K562 (cell line): ENCODE results near the gene RSRC1.

Source experiments
- ARID2 ChIP-seq: fragments of 450-650 bp; IDR thresholded peaks from 2 replicates; pipeline ENCODE4 v1.6.1; 2017; ENCODE audit warnings: antibody characterized with exemption, mild to moderate bottlenecking
- CTBP1 ChIP-seq: fragments of 450-650 bp; IDR thresholded peaks from 2 replicates; pipeline ENCODE4 v1.6.1; 2016; ENCODE audit warnings: borderline replicate concordance
- CTCF ChIP-seq, 3 experiments: IDR thresholded peaks in 2 of 3; conservative IDR thresholded peaks in 1 of 3; 2 replicates each; pipeline ENCODE4 v1.5.1; 2011 to 2012; ENCODE audit warnings: low read length in 3 of 3, mild to moderate bottlenecking in 3 of 3, control low read depth in 2 of 3, improper control_type of control experiment in 1 of 3, inconsistent platforms in 1 of 3, low read depth in 1 of 3, mixed read lengths in 1 of 3, moderate library complexity in 1 of 3; ENCODE audit not compliant: insufficient read depth in 2 of 3
- FOXK1 ChIP-seq: sonication (generic); formaldehyde crosslinking; IDR thresholded peaks from 2 replicates; pipeline ENCODE4 v1.8.0; 2022; ENCODE audit warnings: missing genetic modification reagents, mild to moderate bottlenecking, borderline replicate concordance
- GTF2A2 ChIP-seq: IDR thresholded peaks from 2 replicates; pipeline ENCODE4 v1.6.1; 2016; ENCODE audit warnings: mild to moderate bottlenecking, missing genetic modification characterization, missing compliant biosample characterization
- MAX ChIP-seq: sonication (generic); formaldehyde crosslinking; IDR thresholded peaks from 2 replicates; pipeline ENCODE4 v1.9.0; 2022; ENCODE audit warnings: mild to moderate bottlenecking, missing genetic modification reagents
- MEF2D ChIP-seq: conservative IDR thresholded peaks from 2 replicates; pipeline ENCODE4 v1.6.1; 2016; ENCODE audit warnings: low read depth, missing genetic modification characterization, missing compliant biosample characterization
- POLR2A ChIP-seq: fragments of 450-650 bp; conservative IDR thresholded peaks from 2 replicates; pipeline ENCODE4 v1.6.1; 2016
- RAD51 ChIP-seq: fragments of 450-650 bp; IDR thresholded peaks from 2 replicates; pipeline ENCODE4 v1.7.1; 2016; ENCODE audit warnings: low read depth, mild to moderate bottlenecking, borderline replicate concordance
- SMARCA4 ChIP-seq: fragments of 450-650 bp; IDR thresholded peaks from 2 replicates; pipeline ENCODE4 v1.6.1; 2016
- ZBTB26 ChIP-seq: fragments of 450-650 bp; formaldehyde crosslinking; IDR thresholded peaks from 2 replicates; pipeline ENCODE4 v1.4.0; 2022; ENCODE audit warnings: missing genetic modification characterization
- ZNF644 ChIP-seq: fragments of 200-800 bp; sonication (Bioruptor generic); IDR thresholded peaks from 2 replicates; pipeline ENCODE4 v1.6.1; 2016; ENCODE audit warnings: low read depth, missing genetic modification characterization, missing compliant biosample characterization

- no peak for TF ChIP-seq MEF2D
- no peak for TF ChIP-seq ZBTB26 (CRISPR knock-in tag)
- TF ChIP-seq CTCF (IDR thresholded peaks at IDR 0.05 in 2 of 3, conservative IDR thresholded peaks at IDR 0.05 in 1 of 3; ENCODE audit: insufficient read depth in 2 of 3, low read depth in 1 of 3, low read length in 3 of 3), result no peak
- no peak for TF ChIP-seq FOXK1 (CRISPR knock-in tag)
- TF ChIP-seq SMARCA4, result no peak
- no peak for TF ChIP-seq GTF2A2 (tag)
- TF ChIP-seq ARID2, result no peak
- TF ChIP-seq ZNF644, result no peak
- TF ChIP-seq POLR2A, result no peak
- TF ChIP-seq RAD51, result no peak
- no peak for TF ChIP-seq MAX
- TF ChIP-seq CTBP1, result no peak
Observed at GRCh38 chr3:158382479-158382878, 272.6 kb downstream of the RSRC1 start.
